GM19397 (cell line): ENCODE measurements around the gene CTNNA2.

Source experiments
- ATAC-seq: cut with Tn5 transposase; IDR thresholded peaks from one replicate; pipeline ENCODE4 v1.9.1; 2021; ENCODE audit warnings: mild to moderate bottlenecking, moderate library complexity; ENCODE audit not compliant: unreplicated experiment

Gene CTNNA2

DNA sequence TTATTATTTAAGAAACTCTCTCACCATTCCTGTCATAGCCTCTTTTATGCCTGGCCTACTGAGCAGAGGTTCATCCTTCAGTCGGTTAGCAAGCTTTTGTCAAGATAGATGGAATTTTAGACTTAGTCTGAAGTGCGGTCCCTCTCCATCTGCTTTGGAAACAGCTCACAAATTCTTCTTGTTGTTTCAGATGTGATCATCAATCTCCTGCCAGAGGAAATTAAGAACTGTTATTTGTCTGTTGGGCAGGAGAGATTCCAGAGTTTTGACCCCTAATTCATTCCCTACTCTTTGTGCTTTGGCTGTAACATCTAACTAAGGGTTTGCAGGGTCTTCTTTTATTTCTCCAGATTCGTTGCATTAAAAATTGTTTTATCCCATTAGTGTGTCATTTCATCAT lies 735.3 kb downstream of the CTNNA2 start:
- ATAC-seq: no peak

DNA sequence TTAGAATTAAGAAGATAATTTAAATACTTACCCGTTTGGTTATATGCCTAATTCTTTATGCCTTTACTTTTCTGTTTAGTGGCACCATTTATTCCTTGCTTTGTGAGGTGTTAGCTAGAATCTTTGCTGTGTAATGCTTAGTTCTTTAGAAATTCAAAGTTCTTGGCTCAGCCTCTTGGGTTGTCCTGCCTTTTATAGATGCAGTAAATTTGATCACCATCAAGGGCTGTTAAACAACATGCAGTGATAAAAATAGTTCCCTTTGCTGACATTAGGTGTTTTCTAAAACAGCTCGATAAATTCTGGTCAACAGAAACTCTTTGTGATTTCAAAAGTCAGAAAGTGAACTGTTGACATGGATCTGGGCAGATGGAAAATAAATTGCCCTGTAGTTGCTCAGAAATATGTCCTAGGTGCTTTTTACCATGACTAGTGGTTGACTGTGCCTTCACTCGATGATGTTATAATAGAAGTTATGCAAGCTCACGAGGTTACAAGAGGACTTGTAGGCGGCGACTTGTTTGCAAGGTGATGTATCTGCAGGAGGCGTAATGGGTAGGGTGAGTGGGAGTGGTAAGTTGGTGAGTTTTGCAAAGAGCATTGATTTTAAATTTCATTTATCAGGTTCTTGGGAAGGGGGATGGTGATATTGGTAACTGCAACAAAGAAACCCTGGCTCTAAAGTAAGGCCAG lies 739.6 kb downstream of the CTNNA2 start:
- ATAC-seq: no peak

DNA sequence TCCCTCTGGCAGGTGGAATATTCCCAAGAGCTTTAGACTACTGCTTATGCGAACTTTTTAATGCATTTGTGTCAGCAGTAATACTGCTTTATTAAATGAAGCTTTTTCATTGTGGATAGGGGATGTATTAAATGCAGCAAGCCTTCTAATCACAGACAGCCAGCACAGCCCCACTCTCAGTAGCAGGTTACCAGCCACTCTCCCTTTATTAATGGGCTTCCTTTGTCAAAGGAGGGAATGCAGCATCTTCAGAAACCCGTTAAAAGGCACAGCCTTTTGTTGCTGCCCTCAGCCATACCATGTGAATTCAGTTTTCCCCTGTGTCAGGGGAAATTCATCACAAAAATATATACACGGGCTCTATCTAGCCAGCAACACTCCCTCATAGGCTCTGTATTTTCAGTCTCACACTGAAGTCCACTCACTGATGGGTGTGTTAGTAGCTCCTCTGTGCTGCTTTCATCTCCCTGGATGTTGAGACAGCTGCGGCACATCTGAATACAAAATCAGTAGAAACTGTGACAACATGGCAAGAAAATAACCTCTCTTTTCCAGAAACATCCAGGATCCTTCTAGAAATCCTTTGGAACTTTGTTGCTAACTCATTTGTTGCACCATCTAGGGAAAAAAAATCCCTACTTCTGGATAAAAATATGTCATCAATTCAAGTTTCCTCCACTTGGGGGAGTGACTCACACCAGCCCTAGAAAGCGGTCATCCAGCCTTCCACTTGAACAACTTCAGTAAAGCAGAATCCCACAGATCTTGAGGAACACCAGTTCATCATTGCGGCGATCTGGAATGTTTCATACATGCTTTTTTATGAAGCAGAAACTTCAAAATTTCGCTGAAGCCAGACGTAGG lies 743.3 kb downstream of the CTNNA2 start:
- no peak for ATAC-seq

DNA sequence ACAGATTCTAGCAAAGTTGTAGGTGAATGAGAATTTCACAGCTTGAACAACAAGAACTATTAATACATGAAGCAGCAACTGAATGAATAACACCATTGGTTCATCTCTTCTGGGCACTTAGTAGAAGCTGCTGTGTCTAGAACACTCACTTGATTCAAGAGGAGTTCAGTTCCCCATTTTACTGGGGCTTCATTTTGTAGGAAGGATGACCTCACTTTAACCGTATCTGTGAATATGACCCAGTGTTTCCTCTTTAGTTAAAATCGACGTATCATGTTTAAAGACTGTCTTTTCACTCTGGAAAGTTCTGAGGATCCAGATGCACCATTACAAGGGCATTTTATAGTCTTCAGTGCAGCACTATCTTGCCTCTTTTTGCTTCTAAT lies 743.9 kb downstream of the CTNNA2 start:
- no peak for ATAC-seq

DNA sequence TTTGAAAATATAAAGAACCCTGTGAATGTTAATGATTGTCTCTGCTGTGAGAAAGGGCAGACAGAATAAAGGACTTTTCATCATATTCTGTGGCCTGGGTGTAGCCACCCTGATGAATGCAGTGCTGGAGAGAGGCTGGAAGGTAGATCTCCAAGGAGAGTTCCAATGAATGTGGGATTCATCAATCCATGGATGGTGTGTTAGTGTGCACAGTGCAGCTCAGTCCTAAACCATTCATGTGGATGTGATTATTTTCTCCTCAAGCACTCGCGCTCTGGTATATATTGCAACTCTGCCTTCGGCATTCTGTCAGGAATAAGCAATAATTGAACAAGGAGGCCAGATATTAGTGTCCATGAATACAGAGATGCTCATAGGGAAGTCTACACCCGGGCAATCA lies 744.6 kb downstream of the CTNNA2 start:
- ATAC-seq: no peak

DNA sequence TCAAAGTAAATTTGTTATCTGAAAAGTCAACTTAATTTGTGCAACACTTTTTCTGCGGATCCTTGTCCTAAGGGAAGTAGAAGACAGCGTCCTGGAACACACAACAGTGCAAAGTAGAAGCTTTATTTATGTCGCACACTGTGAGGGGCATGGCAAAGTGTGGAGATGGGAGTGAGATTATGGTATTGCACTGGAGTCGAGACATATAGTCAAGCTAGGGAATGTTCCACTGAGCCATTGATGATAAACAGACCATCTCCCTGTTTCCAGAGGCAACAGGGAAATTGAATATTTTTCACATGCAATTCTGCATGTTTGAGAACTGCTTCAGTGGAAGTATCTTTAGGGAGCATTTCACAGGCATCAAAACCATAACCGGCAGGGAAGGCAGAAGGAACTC lies 745.5 kb downstream of the CTNNA2 start:
- no peak for ATAC-seq

DNA sequence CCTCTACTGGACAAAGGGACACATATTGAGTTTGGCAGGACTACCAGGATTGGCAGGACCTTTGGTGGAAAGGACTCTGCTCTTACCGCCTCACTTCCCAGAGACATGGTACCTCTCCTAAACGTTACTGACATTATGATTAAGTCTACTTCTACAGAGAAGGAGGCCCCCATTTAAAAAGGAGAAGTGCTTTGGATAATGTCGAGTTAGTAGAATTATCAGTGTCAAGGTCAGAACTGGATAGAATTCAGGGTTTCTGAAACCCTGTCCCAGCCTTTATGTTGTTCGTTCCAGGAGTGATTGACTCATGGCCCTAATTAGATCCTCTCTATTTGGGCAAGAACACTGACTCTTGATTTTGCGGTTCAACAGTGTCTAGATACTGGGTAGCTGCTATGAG lies 745.9 kb downstream of the CTNNA2 start:
- ATAC-seq: no peak

DNA sequence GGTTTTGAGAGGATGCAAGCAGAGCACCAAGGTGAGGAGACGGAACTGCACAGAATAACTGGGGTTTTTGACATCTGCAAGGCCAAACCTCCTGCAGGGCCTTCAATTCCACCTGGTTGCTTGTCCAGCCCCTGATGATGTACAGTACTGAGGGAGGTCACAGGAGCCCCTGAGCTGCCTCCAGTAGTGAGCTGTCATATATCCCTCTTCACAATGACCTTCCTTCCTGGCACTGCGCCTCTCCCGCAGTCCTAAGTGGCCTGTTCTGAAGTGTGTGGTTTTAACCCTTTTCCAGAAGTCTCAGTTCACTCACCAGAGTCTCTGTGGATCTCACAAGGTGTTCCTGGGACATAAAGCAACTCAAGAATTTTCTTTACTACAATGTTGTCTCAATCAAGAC lies 746.4 kb downstream of the CTNNA2 start:
- ATAC-seq: no peak

DNA sequence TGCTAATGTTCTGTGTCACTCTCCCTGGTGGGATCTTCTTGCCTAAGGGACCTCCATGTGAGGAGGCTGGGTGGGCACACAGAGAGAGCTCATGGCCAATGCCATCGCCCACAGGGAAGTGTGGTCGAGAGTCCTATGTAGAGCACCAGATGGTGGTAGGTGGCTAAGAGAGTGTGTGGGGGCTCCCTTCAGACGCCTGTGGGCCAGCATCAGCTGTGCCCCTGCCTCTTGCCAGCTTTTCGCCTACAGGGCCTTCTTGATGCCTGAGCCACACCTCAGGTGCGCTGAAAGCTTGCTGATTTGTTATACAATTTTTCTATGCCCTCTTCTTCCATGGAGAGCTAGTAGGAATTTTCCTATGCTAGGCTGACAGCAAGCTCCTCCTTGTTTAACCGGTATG lies 753.4 kb downstream of the CTNNA2 start:
- no peak for ATAC-seq

DNA sequence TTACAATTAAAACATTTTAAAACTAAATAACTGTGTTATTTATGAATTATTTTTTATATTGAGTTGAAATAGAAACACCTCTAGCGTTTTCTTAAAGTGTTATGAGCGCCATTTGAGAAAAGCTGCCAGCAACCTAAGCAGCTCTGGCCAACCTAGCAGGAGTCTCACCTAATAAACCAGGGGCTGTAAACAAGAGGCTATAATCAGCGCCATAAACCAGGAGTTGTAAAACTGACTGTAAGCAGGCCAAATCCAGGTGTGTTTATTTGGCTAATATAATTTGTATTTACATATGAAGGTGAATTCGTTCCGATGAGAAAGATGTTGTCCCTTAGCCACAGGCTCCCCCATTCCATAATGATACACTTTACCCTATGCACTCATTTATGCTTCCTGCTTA lies 757.0 kb downstream of the CTNNA2 start:
- no peak for ATAC-seq

DNA sequence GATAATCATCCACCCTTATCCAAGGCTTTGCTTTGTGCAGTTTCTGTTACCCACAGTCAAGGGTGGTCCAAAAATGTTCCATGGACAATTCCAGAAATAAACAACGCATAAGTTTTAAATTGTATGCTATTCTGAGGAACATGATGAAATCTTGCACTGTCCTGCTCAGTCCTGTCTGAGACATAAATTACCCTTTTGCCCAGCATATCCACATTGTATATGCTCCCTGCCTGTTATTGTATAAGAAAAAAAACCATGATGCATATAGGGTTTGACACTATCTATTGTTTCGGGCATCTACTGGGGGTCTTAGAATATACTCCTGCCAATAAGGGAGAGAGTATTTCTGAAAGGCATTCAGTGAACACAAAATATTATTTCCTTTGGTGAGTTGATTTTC lies 767.7 kb downstream of the CTNNA2 start:
- no peak for ATAC-seq

DNA sequence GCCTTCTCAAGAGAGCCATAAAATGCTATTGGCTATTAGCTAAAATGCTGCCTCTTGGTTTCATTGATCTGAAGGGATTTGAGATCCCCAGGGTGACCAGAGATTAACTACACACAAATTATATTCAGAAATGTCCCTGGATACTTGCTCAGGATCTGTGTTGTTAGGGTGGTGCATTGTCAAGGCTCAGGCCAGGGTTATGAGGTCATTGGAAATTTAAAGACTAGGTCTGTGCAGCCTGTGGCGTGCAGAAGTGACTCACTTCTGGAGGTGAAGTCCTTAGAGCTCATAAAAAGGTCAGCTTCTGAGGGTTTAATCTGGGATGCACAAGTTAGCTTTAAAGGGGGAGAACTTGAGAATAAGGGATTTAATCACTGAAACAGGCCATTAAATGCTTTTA lies 768.2 kb downstream of the CTNNA2 start:
- ATAC-seq: no peak

DNA sequence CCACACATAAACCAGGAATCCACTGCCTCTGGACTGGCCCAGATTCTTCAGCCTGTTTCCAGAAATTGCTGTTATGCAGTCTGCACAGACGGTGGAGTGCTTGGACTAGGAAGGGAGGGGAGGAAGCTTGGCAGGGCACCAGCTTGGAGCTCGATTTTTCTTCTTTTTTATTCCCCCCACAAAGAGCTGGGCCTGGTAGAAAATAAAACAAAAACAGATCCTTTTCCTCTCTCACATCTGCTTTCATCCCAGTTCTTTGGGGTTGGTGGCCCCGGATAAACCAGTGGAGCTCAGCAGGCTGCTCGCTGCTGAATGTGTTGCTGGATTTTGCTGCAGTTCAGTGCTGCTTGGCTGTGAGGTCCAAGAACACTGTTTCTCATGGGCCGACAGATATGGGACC lies 775.7 kb downstream of the CTNNA2 start:
- ATAC-seq: no peak

DNA sequence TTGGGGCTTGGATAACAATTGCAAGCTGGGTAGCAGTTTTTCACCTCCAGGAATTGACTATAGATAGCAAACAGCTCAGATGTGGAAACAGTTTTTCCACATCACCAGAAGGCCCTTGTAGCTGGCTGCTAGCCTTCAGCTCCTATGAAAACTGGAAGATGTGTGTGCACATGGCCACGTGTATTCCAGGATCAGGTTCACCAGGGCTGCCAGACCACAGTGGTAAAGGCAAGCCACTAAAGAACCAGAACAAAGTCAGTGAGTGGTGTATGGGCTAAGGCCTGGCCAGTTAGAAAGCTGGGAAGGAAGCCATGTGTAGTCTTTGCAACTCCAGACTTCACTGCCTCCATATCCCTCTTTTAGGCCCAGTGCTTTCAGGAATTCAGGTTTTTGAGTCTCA lies 778.8 kb downstream of the CTNNA2 start:
- ATAC-seq: no peak

DNA sequence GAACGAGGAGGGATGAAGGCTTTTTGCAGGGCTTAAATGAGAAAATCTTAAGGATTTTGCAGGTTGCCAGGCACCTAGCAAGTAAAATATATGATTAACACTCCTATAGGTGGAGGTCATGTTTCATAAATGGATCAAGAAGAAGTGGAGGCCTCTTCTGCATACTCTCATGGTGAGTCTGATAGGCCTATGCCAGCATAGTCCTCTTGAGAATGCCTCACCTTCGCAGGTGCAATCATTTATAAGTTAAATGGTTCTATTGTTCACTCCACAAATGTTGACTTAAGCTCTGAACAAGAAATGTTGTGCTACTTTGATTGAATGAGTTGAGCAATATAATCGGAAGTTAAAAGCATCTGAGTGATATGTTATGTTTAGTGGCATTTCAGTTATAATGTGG lies 779.6 kb downstream of the CTNNA2 start:
- ATAC-seq: no peak

DNA sequence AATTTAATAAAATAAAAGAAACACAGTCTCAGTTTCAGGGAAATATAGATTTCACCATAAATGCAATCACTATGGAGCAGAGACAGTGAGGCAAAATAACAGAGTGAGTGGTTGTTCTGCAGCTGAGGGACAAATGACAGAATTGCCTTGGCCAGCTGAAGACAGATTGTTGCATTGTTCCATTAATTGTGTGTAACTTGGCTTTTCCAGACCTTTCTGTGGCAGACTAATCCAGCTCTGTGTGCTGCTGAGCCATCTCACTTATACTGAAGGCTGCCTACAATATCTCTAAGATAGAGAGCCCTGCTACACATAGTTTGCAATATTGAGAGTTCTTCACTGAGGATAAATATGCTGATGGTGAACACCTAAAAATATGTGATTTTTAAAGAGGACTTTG lies 780.2 kb downstream of the CTNNA2 start:
- ATAC-seq: no peak

DNA sequence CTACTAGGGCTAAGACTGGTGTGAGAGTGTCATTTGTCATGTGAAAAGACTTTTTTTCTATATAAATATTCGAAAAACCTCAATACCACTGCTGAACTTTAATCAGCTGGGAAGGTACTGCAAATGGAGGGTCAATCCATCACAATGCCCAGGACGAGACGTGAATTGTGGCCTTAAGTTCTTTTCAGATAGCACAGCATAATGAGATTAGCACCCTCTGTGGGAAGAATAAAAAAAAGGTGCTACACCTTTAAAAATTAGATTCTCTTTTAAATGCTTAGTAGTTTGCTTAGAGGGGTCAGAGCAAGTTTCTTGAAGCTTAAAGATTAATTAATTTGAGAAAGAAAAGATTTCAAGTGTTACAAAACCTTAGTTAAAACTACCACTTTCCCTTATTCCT lies 786.1 kb downstream of the CTNNA2 start:
- ATAC-seq: no peak

DNA sequence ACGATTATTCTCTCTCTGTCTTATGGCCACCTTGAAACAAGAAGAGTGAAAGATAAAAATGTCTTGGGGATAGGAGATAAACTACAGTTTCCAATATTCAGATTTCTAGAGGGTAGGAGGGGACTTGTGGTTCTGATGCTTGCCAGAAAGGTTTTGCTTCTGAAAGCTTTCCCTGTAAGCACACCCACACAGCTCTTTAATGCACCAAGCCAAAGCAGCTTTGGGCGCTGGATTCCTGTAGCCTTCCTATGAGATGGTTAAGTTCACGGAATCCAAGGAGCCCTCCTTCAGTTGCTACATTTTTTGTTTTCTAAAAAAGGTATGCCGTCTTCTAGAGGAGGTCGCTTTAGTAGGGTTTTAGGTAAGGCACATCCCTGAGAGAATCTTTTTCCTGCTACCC lies 786.8 kb downstream of the CTNNA2 start:
- no peak for ATAC-seq

DNA sequence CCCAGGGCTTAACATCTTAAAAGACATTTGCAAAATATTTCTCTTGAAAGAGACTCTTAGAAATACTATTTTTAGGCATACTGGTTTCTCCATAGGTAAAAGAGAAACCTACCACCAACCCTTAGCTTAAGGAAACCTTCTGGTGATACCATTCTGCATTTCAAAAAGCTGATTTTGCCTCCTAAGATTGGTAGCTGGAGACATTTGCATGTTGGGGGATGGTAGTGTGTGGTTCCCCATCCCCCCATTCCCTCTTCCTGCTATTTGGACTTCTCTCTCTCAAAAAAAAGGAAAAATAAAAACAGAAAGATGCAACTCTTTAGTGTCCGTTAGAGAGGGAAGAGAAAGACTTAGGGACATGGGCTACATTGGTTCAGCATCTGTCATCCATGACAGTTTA lies 787.5 kb downstream of the CTNNA2 start:
- ATAC-seq: no peak

DNA sequence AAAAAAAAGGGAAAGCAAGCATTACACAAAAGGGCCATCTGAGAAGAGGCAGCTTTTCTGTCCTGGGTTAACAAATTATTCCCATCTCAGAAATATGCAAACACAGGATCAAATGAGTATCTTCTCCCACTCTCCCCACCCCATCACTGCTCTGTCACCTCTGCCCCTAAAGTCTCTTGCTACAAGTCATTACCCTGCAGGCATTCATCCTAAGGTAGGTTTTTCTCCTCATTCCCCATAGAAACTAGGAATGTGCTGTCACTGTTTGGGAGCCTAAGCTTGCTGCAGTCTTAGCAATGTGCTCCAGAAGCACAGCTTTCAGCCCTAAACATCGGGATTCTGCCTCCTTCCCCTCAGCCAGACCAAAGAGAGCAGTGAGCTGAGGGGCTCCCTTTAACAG lies 788.1 kb downstream of the CTNNA2 start:
- no peak for ATAC-seq

DNA sequence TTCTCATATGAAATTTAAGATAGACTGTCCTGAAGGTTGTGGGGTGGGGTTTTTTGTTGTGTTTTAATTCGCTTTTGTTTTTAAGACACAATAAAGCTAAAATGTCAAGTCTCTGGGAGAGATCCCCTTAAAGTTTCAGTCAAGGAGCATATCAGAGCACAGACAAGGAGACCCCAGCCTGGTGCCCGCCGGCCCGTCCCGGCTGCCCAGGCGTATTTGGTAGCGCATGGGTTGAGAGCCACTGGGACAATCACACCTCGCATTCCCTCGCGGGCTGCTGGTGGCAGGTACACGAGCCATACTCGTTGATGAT lies 789.1 kb downstream of the CTNNA2 start:
- no peak for ATAC-seq

DNA sequence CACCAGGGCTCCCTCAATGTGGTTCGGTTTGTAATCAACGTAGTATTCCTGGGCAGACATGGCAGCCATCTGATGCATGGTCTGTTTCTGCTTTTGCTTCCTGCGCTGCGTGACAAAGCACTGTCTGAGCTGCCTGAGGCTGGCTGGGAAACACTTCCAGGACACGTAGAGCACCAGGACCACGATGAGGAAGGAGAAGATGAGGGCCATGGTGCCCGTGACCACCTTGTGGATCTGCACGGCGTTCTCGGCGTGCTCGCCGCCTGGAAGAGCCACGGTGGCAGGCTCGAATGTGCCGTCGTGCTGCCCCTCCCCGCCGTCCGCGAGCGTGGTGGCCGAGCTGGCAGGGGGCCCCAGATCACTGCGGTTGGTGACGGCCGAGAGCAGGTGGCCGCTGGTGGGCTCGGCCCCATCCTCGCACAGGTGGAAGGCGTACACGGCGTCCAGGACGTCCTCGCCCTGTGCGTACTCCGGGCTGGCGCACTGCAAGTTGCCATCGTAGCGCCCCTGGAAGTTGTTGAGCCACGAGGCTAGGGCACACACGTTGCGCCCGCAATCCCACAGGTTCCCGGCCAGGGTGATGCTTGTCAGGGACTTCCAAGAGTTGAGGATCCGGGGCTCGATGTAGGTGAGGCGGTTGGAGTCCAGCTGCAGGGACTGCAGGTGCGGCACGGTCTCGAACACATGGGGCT lies 789.6 kb downstream of the CTNNA2 start:
- ATAC-seq: no peak
